IPS-NIHi7 (cell line): ENCODE measurements around the gene RGS8.
"Not testable (repeated sequence)": the region's sequence is repeated elsewhere in the genome, so short reads cannot be mapped to it uniquely, and the experiment has no call there.

Experiments used
- DNase-seq: peaks from one replicate; pipeline ENCODE4 v3.0.0; 2012; ENCODE audit warnings: mixed read lengths; ENCODE audit errors: extremely low spot score

Gene RGS8

DNA sequence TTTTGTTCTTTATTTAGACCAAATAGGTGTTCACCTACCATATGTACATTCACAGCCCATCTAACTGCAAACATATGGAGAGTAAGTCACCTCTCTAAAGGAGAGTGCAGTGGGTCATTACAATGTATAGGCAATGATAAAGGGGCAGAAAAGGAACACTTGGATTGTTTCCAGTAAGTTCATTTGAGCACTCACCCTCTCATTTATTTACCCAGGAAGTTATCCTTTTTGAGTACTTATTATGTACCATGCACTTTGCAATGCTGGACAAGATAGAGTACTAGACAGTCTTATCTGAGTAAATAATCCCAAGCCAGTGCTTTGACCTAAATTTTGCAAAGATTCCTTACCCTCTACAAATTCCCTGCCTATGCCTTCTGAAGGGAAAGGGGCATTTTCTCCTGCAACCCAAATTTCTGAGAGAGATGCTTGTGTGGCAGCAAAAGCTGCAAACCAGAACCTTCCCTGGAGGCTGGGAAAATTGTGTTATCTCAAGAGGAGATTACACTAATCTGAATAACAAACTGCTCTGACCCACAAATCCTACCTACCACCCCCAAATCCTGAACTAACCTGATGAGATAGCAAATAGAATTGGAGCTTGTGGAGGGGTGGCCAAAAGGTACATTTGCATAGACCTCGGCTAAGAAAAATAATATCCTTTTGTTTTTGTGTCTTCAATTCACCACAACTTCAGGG lies 18.6 kb upstream of the RGS8 start:
- no peak for DNase-seq

DNA sequence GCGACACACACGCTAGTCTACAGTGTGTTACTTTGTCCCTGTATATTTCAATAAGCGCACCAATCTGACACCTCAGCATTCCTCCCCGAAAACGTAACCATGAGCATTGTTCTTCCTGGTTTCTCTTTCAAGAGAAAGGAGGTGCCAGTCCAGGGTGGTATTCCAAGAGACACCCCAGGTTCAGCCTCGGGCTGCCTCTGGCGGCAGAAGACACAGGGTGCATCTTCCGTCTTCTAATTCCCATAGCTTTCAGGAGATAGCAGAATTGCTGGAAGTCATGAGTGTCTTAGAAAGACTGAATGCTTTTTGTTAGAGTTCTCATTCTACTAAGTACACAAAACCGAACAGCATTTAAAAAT lies 15.9 kb upstream of the RGS8 start:
- DNase-seq, result no peak

DNA sequence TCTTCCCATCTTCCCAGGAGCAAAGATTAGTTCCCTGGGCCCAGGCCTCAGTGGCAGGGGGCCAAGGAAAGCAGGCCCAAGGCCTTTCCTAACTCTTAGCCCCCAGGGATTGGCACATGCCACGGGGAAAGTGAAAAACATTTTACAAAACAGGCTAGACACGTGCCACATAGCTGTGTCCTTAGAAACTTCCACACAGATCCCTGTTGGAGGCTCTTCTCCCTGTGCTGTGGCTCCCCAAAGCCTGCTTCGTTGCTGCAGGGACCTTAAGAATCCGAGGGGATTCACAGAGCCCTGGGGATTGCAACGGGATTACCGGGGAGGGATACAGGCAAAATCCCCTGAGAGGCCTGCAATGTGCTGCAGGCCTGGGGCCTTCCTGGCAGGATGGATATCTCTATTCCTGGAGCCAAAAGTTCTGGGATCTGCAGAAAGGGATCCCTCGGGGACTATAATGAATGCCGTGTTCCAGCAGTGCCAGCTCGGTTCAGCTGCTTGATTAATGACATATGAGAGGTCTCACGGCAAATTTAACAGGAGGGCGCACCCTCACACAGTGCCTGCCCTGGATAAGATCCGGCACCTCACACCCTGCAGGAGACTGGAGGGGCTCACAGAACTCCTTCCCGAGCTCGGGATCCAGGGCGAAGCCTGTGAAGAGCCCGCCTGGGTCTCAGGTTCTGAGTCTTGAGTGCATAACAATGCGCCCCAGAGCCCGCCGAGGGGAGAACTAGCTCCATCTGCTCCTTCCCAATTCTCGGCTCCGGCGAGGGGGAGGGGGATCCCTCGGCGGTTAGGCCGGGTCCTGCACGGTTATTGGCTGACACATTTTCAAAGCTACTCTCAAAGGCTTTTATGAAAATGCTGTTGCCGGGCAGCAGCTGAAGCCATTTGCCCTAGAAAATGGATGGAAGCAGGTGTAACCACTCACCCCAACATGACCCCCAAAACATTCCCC lies 15.3 kb upstream of the RGS8 start:
- DNase-seq, result peak; percentile 88

- DNase-seq, result no peak
Observed at GRCh38 chr1:182698971-182699370, 14.6 kb upstream of the RGS8 start.

GRCh38 chr1:182693139-182693538 lies 8.8 kb upstream of the RGS8 start:
- not testable (repeated sequence) for DNase-seq

DNA sequence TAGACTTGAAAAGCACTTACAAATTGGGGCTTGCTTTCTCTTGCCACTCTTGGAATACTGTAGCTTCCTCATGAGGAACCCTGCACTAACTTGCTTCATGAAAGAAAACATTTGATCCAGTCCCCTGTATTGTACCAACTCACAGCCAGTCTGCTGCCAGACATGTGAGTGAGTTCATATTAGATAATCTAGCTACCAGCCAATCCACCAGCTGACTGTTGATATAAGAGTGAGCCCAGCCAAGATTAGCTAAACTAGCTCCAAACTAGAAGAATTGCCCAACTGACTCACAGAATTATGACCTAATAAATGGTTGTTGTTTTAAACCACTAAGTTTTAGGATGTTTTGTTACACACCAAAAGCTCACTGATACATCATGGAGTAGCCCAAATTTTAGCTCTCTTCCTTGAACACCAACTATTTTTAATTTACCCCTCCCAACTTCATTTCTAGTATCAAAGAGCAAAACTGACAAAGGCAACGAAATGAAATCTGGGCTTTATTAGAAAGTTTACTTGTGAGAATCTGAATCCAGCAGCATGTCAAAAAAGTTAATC lies 6.6 kb upstream of the RGS8 start:
- DNase-seq, result no peak

GRCh38 chr1:182688436-182689205 lies 4.2 kb upstream of the RGS8 start:
- no peak for DNase-seq

DNA sequence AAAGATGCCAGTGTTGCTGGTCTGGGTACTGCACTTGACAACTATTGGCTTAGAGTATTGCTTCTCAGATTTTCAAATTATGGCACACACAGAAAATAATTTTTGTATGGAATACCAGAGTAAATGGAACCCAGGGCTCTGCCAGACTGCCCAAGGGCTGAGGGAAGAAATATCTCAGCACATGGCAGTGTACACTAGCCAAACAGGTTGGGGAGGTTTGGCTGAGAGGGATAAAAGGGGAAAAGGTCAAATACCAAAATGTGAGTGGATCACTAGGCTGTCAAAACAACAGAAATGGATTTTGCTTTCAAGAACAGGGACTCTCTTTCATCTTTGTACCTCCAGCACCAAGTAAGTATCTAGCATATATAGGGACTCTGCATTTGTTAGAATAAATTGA lies 3.0 kb upstream of the RGS8 start:
- DNase-seq, result no peak

GRCh38 chr1:182686446-182686845 lies 2.1 kb upstream of the RGS8 start:
- no peak for DNase-seq

GRCh38 chr1:182685215-182685614 lies 828 bp upstream of the RGS8 start:
- DNase-seq, result no peak

- DNase-seq, result no peak
Observed at GRCh38 chr1:182682898-182683501, 1.4 kb downstream of the RGS8 start.

- DNase-seq, result no peak
Observed at GRCh38 chr1:182682406-182682805, 2.0 kb downstream of the RGS8 start.

- no peak for DNase-seq
Observed at GRCh38 chr1:182681568-182681912, 2.8 kb downstream of the RGS8 start.

GRCh38 chr1:182680901-182681567 lies 3.4 kb downstream of the RGS8 start:
- no peak for DNase-seq

DNA sequence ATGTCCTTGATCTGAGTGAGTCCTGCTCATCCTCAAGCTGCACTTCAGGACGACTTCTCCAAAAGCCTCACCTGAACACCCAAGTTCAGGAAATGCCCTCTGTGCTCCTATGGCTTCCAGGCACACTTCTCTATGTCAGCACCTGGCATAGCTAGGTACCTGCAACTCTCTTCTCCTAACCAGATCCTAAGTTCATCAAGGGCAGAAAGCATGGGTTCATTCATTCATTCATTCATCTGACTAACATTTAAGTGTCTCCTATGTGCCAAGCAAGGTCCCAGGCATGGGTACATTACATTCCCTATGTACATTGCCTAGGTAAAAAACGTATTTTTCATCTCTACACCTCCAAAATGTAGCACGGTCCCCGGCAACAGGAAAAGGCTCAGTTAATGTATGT lies 4.0 kb downstream of the RGS8 start:
- no peak for DNase-seq

- DNase-seq, result no peak
Observed at GRCh38 chr1:182679684-182680083, 4.7 kb downstream of the RGS8 start.

DNA sequence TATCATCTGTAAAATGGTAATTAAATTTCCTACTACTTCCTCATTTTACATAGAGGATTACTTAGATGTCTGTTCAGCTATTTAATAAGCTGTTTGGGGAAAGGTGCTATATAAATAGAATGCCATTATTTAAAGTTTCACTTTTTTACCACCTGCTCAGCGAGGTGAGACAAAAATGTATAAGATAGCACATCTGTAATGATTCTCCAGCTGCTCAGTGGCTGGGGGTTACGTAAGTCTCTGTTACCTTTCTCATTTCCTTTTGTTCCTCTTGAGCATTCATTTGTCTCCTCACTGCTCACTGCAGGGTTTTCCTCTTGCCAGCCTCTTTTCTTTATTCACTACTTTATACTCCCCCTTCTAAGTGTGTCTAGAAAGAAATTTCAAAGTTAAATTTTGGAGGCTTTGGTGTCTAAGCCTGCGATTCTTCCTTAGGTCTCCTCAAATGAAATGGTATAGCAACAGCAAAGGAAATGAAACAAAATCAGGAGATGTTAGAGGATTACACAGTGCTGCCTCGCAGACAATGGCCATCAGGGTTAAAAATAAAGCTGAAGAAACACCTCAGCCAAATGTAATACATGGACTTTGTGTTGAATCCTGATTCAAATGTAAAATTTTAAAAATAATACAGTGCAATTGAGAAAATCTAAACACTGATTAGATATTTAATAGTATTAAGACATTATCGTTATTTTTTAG lies 6.8 kb downstream of the RGS8 start:
- DNase-seq, result no peak

- no peak for DNase-seq
Observed at GRCh38 chr1:182676274-182676673, 8.1 kb downstream of the RGS8 start.

DNA sequence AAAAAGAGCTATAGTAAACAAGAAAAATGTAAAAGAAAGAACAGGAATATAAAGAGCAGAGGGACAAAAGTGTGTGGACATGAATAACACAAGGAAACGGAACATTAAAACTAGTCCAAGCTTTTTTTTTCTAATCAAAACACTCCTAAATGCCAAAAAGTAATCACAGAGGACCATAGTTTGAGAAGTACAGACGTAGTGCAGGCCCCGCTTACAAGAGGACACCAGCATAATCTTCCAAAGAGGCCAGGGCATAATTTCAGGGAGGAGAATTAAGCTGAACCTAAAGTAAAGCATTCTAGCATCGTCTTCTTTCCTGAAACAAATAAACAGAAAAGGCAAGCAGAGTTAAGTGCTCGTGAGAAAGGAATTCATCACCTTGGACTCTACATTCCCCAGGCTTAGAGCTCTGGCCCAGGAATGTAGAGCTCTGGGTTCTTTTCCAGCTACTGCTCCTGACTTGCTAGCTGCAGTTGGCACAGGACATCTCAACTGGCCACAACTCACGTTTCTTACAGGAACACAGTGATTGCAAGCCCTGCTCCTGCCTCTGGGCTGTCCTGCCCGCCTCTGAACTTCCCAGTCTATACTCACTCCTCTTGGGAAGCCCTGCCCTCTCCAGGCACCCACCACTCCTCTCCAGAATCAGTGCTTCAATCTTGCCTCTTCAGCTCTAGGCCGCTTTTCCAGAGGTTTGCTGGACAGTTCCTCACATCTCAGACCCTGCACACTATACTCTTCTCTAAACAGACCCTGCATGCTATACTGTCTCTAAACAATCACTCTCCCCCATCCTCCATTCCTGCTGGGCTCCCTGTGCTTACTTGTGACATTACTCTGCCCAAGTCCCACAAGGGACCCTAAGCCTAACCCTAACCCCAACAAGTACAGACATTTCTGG lies 9.8 kb downstream of the RGS8 start:
- peak; percentile 29 for DNase-seq

DNA sequence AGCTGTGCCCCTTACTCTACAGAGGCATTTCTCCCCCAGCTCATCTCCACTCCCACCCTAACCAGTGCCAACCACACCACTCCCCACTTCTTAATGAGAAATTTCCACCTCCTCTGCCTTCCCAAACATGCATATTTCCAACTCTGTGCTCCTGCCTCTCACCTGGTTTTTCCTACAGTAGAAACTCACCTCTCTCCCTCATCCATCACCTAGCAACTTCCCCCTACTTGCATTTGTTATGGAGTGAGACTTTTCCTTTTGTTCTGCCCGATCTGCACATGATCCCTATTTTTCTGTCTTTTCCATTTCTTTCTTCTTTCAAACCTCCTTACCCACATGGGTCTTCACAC lies 11.9 kb downstream of the RGS8 start:
- no peak for DNase-seq
